IPS-18a (cell line): ENCODE measurements around the gene CLRN3.

Experiments
- H3K27ac ChIP-seq: one replicate; pipeline ENCODE4 v1.5.1; 2013; ENCODE audit warnings: low read length
- H3K27me3 ChIP-seq: one replicate; pipeline ENCODE4 v1.6.1; 2013; ENCODE audit warnings: mild to moderate bottlenecking, low read length; ENCODE audit not compliant: control insufficient read depth, insufficient read depth
- H3K36me3 ChIP-seq: one replicate; pipeline ENCODE4 v1.6.1; 2013; ENCODE audit warnings: low read depth, low read length; ENCODE audit not compliant: control insufficient read depth
- H3K4me1 ChIP-seq: one replicate; pipeline ENCODE4 v1.6.1; 2013; ENCODE audit warnings: low read depth, low read length; ENCODE audit not compliant: control insufficient read depth
- H3K4me3 ChIP-seq: one replicate; pipeline ENCODE4 v1.5.1; 2013; ENCODE audit warnings: low read length
- H3K9ac ChIP-seq: one replicate; pipeline ENCODE4 v1.6.1; 2013; ENCODE audit warnings: mild to moderate bottlenecking, low read length, moderate library complexity
- H3K9me3 ChIP-seq: one replicate; pipeline ENCODE4 v1.6.1; 2013; ENCODE audit warnings: low read depth, low read length; ENCODE audit not compliant: control insufficient read depth

CLRN3 gene

DNA sequence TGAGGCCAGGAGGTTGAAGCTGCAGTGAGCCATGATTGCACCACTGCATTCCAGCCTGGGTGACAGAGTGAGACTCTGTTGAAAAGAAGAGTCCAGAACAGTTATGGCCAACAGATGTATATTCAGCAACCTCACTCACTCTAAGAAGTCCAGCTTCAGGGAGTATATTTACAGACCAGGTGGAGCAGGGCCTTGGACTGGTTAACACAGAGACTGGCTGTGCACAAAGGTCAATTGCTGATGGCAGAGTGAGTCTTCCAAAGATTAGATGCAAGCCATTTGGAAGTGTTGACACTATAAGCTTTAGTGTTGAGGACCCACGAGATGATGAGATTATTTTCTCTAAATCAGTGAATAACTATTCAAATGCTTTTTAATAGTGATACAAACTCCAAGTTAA is 24.9 kb downstream of the CLRN3 start:
- Histone ChIP-seq H3K9me3 (peaks cover 4% of the 10 kb centered on the region), H3K9ac (no peak overlapping the region), H3K27me3 (no peaks in the 10 kb centered on the region), H3K36me3 (no peaks in the 10 kb centered on the region), H3K4me3 (no peak overlapping the region), H3K4me1 (no peaks in the 10 kb centered on the region), H3K27ac (no peak overlapping the region)

- Histone ChIP-seq H3K27me3 (no peaks in the 10 kb centered on the region), H3K9ac (no peak overlapping the region), H3K36me3 (no peaks in the 10 kb centered on the region), H3K4me3 (no peak overlapping the region), H3K27ac (no peak overlapping the region), H3K4me1 (no peaks in the 10 kb centered on the region), H3K9me3 (peaks cover 4% of the 10 kb centered on the region)
These were observed 26.3 kb downstream of the CLRN3 start for GRCh38 chr10:127866276-127867013.

- Histone ChIP-seq H3K27me3 (no peaks in the 10 kb centered on the region), H3K4me3 (no peak overlapping the region), H3K27ac (no peak overlapping the region), H3K9ac (no peak overlapping the region), H3K4me1 (no peaks in the 10 kb centered on the region), H3K9me3 (peaks cover 4% of the 10 kb centered on the region), H3K36me3 (no peaks in the 10 kb centered on the region)
These were observed 29.4 kb downstream of the CLRN3 start for GRCh38 chr10:127863231-127863825.

- H3K27me3 ChIP-seq: no peaks in the 10 kb centered on the region
- H3K9me3 ChIP-seq: peaks cover 4% of the 10 kb centered on the region
- no peak overlapping the region for H3K4me3 ChIP-seq
- no peak overlapping the region for H3K27ac ChIP-seq
- H3K4me1 ChIP-seq: no peaks in the 10 kb centered on the region
- H3K9ac ChIP-seq: no peak overlapping the region
- H3K36me3 ChIP-seq: no peaks in the 10 kb centered on the region
These were observed 32.1 kb downstream of the CLRN3 start for GRCh38 chr10:127860592-127860991.

DNA sequence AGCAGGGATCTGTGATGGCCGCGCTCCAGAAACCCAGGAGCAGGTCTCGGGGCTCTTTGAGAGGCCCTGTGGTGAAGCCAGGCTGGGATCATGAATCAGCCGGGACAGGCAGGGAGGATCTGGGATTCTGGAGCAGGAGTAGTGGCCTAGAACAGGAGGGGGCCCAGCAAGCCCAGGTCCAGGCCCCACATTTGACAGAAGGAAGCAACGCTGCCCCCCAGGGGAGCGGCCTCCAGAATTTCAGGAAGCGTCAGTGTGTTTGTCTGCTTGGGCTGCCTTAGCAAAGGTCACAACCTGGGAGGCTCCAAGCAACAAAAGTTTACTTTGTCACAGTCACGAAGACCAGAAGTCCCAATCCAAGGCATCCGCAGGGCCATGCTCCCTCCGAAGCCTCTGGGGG is 36.8 kb downstream of the CLRN3 start:
- Histone ChIP-seq H3K9me3 (no peaks in the 10 kb centered on the region), H3K27me3 (no peaks in the 10 kb centered on the region), H3K4me3 (no peak overlapping the region), H3K36me3 (no peaks in the 10 kb centered on the region), H3K9ac (no peak overlapping the region), H3K27ac (no peak overlapping the region), H3K4me1 (no peaks in the 10 kb centered on the region)

DNA sequence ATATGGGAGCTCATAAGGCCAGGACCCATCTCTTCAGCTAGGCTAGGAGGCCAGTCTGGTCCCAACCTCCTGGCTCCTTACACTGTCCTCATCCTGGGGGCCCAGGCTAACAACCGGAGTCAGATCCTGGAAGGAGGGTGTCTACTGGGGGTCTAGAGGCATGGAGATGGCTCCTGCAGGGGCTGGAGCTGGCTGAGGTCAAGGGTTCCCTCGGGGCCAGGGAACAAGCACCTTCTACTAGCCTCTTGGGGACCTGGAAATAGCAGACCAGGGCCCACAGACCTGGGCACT is 37.2 kb downstream of the CLRN3 start:
- Histone ChIP-seq H3K27ac (no peak overlapping the region), H3K4me1 (no peaks in the 10 kb centered on the region), H3K9me3 (no peaks in the 10 kb centered on the region), H3K36me3 (no peaks in the 10 kb centered on the region), H3K9ac (no peak overlapping the region), H3K27me3 (no peaks in the 10 kb centered on the region), H3K4me3 (no peak overlapping the region)

GRCh38 chr10:127854769-127855590 is 37.8 kb downstream of the CLRN3 start:
- no peaks in the 10 kb centered on the region for H3K9me3 ChIP-seq
- no peak overlapping the region for H3K4me3 ChIP-seq
- H3K4me1 ChIP-seq: no peaks in the 10 kb centered on the region
- no peaks in the 10 kb centered on the region for H3K27me3 ChIP-seq
- no peak overlapping the region for H3K9ac ChIP-seq
- no peaks in the 10 kb centered on the region for H3K36me3 ChIP-seq
- no peak overlapping the region for H3K27ac ChIP-seq

- no peak overlapping the region for H3K9ac ChIP-seq
- no peaks in the 10 kb centered on the region for H3K36me3 ChIP-seq
- no peak overlapping the region for H3K27ac ChIP-seq
- no peak overlapping the region for H3K4me3 ChIP-seq
- H3K4me1 ChIP-seq: no peaks in the 10 kb centered on the region
- H3K9me3 ChIP-seq: no peaks in the 10 kb centered on the region
- H3K27me3 ChIP-seq: no peaks in the 10 kb centered on the region
These were observed 38.6 kb downstream of the CLRN3 start for GRCh38 chr10:127853868-127854768.

DNA sequence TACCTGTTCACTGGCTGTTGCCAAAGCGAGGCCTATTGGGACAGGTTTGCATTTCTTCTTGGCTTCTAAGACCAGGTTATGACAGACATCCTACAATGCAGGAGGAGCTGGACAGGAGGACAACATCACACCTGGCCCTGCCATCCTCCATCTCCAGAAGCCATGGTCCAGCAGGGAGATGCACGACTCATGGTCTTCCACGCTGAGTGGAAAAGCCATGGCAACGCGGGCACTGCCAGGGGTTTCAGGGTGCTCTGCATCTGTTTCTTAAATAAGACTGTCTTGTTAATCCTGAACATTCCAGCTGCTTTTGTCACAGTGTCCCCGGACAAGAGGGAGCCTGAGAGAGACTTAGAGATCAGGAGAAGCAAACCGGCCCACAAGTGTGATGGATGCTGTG is 40.3 kb downstream of the CLRN3 start:
- Histone ChIP-seq H3K27me3 (no peaks in the 10 kb centered on the region), H3K9ac (no peak overlapping the region), H3K9me3 (no peaks in the 10 kb centered on the region), H3K4me3 (no peak overlapping the region), H3K4me1 (no peaks in the 10 kb centered on the region), H3K27ac (no peak overlapping the region), H3K36me3 (no peaks in the 10 kb centered on the region)

GRCh38 chr10:127851661-127852194 is 41.0 kb downstream of the CLRN3 start:
- no peak overlapping the region for H3K4me3 ChIP-seq
- no peaks in the 10 kb centered on the region for H3K36me3 ChIP-seq
- H3K27me3 ChIP-seq: no peaks in the 10 kb centered on the region
- no peaks in the 10 kb centered on the region for H3K4me1 ChIP-seq
- no peak overlapping the region for H3K27ac ChIP-seq
- H3K9me3 ChIP-seq: no peaks in the 10 kb centered on the region
- H3K9ac ChIP-seq: no peak overlapping the region

- Histone ChIP-seq H3K36me3 (no peaks in the 10 kb centered on the region), H3K27me3 (no peaks in the 10 kb centered on the region), H3K27ac (no peak overlapping the region), H3K9ac (no peak overlapping the region), H3K4me3 (no peak overlapping the region), H3K4me1 (no peaks in the 10 kb centered on the region), H3K9me3 (no peaks in the 10 kb centered on the region)
These were observed 41.8 kb downstream of the CLRN3 start for GRCh38 chr10:127850944-127851343.
